ENCODE results near the gene KNL1.

- TF ChIP-seq CTCF (IDR thresholded peaks at IDR 0.05) (no peak), ZFX (IDR thresholded peaks at IDR 0.05; ENCODE audit: borderline replicate concordance) (no peak)
Measured at GRCh38 chr15:40593588-40594428, at the start of gene KNL1.
